Measurements from ENCODE around the gene RAB1A.

- TF ChIP-seq ELK1 (IDR thresholded peaks at IDR 0.05; ENCODE audit: low read depth, low read length): no peak
- no peak for TF ChIP-seq ATF3 (IDR thresholded peaks at IDR 0.05; ENCODE audit: borderline replicate concordance, extremely low read depth, low read depth, low read length)
- no peak for TF ChIP-seq TCF7 (IDR thresholded peaks at IDR 0.05; ENCODE audit: borderline replicate concordance)
- TF ChIP-seq CTCF (IDR thresholded peaks at IDR 0.05 in 2 of 3, conservative IDR thresholded peaks at IDR 0.05 in 1 of 3; ENCODE audit: control insufficient read depth in 2 of 3, extremely low read depth in 1 of 3, insufficient read depth in 1 of 3, low read depth in 3 of 3, low read length in 3 of 3): no peak
- no peak for TF ChIP-seq SP1 (IDR thresholded peaks at IDR 0.05; ENCODE audit: low read depth, low read length)
- TF ChIP-seq ZNF384 (IDR thresholded peaks at IDR 0.05; ENCODE audit: borderline replicate concordance, low read depth, low read length): no peak
- TF ChIP-seq ZBTB40 (IDR thresholded peaks at IDR 0.05; ENCODE audit: borderline replicate concordance): no peak
- no peak for TF ChIP-seq POLR2A (IDR thresholded peaks at IDR 0.05; ENCODE audit: low read depth, low read length)
- TF ChIP-seq CREM (IDR thresholded peaks at IDR 0.05; ENCODE audit: low read depth): no peak
- TF ChIP-seq NRF1 (conservative IDR thresholded peaks at IDR 0.05; ENCODE audit: low read depth, low read length): no peak
Measured at GRCh38 chr2:65172994-65173790, 43.3 kb upstream of the RAB1A start.

Measured in GM12878 (cell line).